HepG2 (cell line): ENCODE data around the gene TMEM183A. TPM values are rescaled to one million over a fixed set of nuclear protein-coding genes. Genes with fewer than 3 reads are reported as not detected.

Source experiments
- ATAC-seq: fragments of 200-7000 bp; cut with Tn5 transposase; 3 replicates; pipeline ENCODE4 v1.9.1; 2020; ENCODE audit warnings: mild to moderate bottlenecking, moderate library complexity
- BruUV-seq: library from RNA; stranded (reverse); fragments of 400-500 nt; replicated peaks from 2 replicates; lab custom pipeline; 2021; lab: Mats Ljungman, UMichigan
- CTCF ChIA-PET: fragments of 300-600 bp; formaldehyde crosslinking; extraction: SDS; loops from one replicate; lab custom pipeline; 2021; ENCODE audit warnings: low total read pairs, inconsistent platforms, low intra/inter-chr PET ratio; lab: Yijun Ruan, JAX
- POLR2A ChIA-PET: fragments of 350-600 bp; sonication (Branson Sonifier 250); formaldehyde crosslinking; loops from one replicate; lab custom pipeline; 2020; ENCODE audit warnings: antibody characterized with exemption, inconsistent platforms; lab: Yijun Ruan, JAX
- DNase-seq: peaks from one replicate; pipeline ENCODE4 v3.0.0-alpha.2; 2015; ENCODE audit warnings: low spot score
- FAIRE-seq: peaks from 3 replicates; lab custom pipeline; 2011; peaks lifted over from hg19 to GRCh38; lab: Jason Lieb, UNC
- H2AFZ ChIP-seq: one replicate; pipeline ENCODE4 v1.6.1; 2011; ENCODE audit warnings: low read length, inconsistent platforms
- H3K27ac ChIP-seq: fragments of 300-600 bp; 3 replicates; pipeline ENCODE4 v1.8.0; 2011; ENCODE audit warnings: mixed run types, mild to moderate bottlenecking, mixed read lengths, low read length, inconsistent platforms; ENCODE audit not compliant: insufficient read depth; ENCODE audit errors: extremely low read length
- H3K27me3 ChIP-seq, 2 experiments: fragments of 200-600 bp in 1 of 2; 2 replicates in 1 of 2; 3 replicates in 1 of 2; pipeline versions ENCODE4 v1.6.0 to v1.8.0; 2011; ENCODE audit warnings: low read length in 2 of 2, mild to moderate bottlenecking in 2 of 2, moderate library complexity in 2 of 2, inconsistent platforms in 1 of 2; ENCODE audit not compliant: insufficient read depth in 2 of 2, control insufficient read depth in 1 of 2
- H3K36me3 ChIP-seq, 2 experiments: fragments of 200-600 bp in 1 of 2; replicated peaks in 1 of 2; 2 replicates in 1 of 2; 3 replicates in 1 of 2; pipeline versions ENCODE4 v1.5.1 to v1.8.0; 2011; ENCODE audit warnings: low read length in 2 of 2, inconsistent platforms in 1 of 2; ENCODE audit not compliant: insufficient read depth in 2 of 2, control insufficient read depth in 1 of 2
- H3K4me1 ChIP-seq: 2 replicates; pipeline ENCODE4 v1.5.1; 2012; ENCODE audit warnings: low read length, inconsistent platforms; ENCODE audit not compliant: insufficient read depth
- H3K4me2 ChIP-seq: 2 replicates; pipeline ENCODE4 v1.6.0; 2011; ENCODE audit warnings: low read depth, low read length, inconsistent platforms
- H3K4me3 ChIP-seq, 3 experiments: fragments of 200-600 bp in 1 of 3; sonication (generic), shearing (Covaris generic) in 1 of 3; replicated peaks in 1 of 3; 2 replicates each; pipeline ENCODE4 v1.5.1; 2011 to 2016; ENCODE audit warnings: low read length in 3 of 3, inconsistent platforms in 2 of 3, low read depth in 2 of 3, mild to moderate bottlenecking in 2 of 3, control low read depth in 1 of 3, mixed read lengths in 1 of 3; ENCODE audit not compliant: insufficient read depth in 1 of 3
- H3K79me2 ChIP-seq: one replicate; pipeline ENCODE4 v1.6.1; 2011; ENCODE audit warnings: low read length, inconsistent platforms; ENCODE audit not compliant: insufficient read depth
- H3K9ac ChIP-seq: 2 replicates; pipeline ENCODE4 v1.6.0; 2011; ENCODE audit warnings: mild to moderate bottlenecking, low read depth, low read length, inconsistent platforms; ENCODE audit not compliant: insufficient read depth
- H3K9me3 ChIP-seq: 2 replicates; pipeline ENCODE4 v1.5.1; 2012; ENCODE audit warnings: mild to moderate bottlenecking, low read length
- H4K20me1 ChIP-seq: 2 replicates; pipeline ENCODE4 v1.6.0; 2011; ENCODE audit warnings: inconsistent platforms, mild to moderate bottlenecking, low read length, moderate library complexity; ENCODE audit not compliant: insufficient read depth
- AGO1 ChIP-seq: fragments of 200-400 bp; formaldehyde crosslinking; IDR thresholded peaks from 2 replicates; pipeline ENCODE4 v1.6.1; 2017; ENCODE audit warnings: mild to moderate bottlenecking, low read depth, low read length, moderate library complexity; ENCODE audit not compliant: poor library complexity, severe bottlenecking
- BRD4 ChIP-seq: sonication (generic); formaldehyde crosslinking; IDR thresholded peaks from 2 replicates; pipeline ENCODE4 v1.4.0; 2020; ENCODE audit warnings: missing genetic modification reagents
- GATAD1 ChIP-seq: IDR thresholded peaks from 2 replicates; pipeline ENCODE4 v1.6.1; 2016; ENCODE audit warnings: missing genetic modification reagents, missing compliant biosample characterization
- NCOR1 ChIP-seq: fragments of 200-600 bp; sonication (generic); IDR thresholded peaks from 2 replicates; pipeline ENCODE4 v1.7.0; 2017; ENCODE audit warnings: antibody characterized with exemption, low read length, borderline replicate concordance
- NONO ChIP-seq, 2 experiments: fragments of 450-650 bp in 1 of 2; sonication (generic) in 1 of 2; formaldehyde crosslinking in 1 of 2; IDR thresholded peaks in 1 of 2; conservative IDR thresholded peaks in 1 of 2; 2 replicates each; pipeline versions ENCODE4 v1.6.1 to v1.8.0; 2017 to 2022; ENCODE audit warnings: mild to moderate bottlenecking in 1 of 2, missing genetic modification reagents in 1 of 2, moderate library complexity in 1 of 2
- THAP11 ChIP-seq: IDR thresholded peaks from 2 replicates; pipeline ENCODE4 v1.6.1; 2016; ENCODE audit warnings: missing biosample characterization, missing genetic modification reagents
- ZFP36 ChIP-seq: fragments of 150-350 bp; IDR thresholded peaks from 2 replicates; pipeline ENCODE4 v1.6.1; 2018; ENCODE audit warnings: borderline replicate concordance, low read length, low read depth; ENCODE audit not compliant: partially characterized antibody
- ZNF224 ChIP-seq: sonication (generic); formaldehyde crosslinking; IDR thresholded peaks from 2 replicates; pipeline ENCODE4 v1.5.0; 2020; ENCODE audit warnings: mild to moderate bottlenecking, missing genetic modification reagents
- ZNF225 ChIP-seq: sonication (generic); formaldehyde crosslinking; IDR thresholded peaks from 2 replicates; pipeline ENCODE4 v1.4.0; 2020; ENCODE audit warnings: mild to moderate bottlenecking, missing genetic modification reagents
- ZNF354B ChIP-seq: sonication (generic); formaldehyde crosslinking; IDR thresholded peaks from 2 replicates; pipeline ENCODE4 v1.8.0; 2022; ENCODE audit warnings: mild to moderate bottlenecking, missing genetic modification reagents
- ZNF546 ChIP-seq: sonication (generic); formaldehyde crosslinking; conservative IDR thresholded peaks from 2 replicates; pipeline ENCODE4 v1.8.1; 2023; ENCODE audit warnings: mild to moderate bottlenecking, missing genetic modification reagents
- ZNF572 ChIP-seq: sonication (generic); formaldehyde crosslinking; IDR thresholded peaks from 2 replicates; pipeline ENCODE4 v1.5.1; 2020; ENCODE audit warnings: mild to moderate bottlenecking, missing genetic modification reagents
- ZNF598 ChIP-seq: sonication (generic); formaldehyde crosslinking; IDR thresholded peaks from 2 replicates; pipeline ENCODE4 v1.5.1; 2020; ENCODE audit warnings: mild to moderate bottlenecking, missing genetic modification reagents, borderline replicate concordance
- ZNF670 ChIP-seq: sonication (generic); formaldehyde crosslinking; IDR thresholded peaks from 2 replicates; pipeline ENCODE4 v1.8.0; 2022; ENCODE audit warnings: mild to moderate bottlenecking, missing genetic modification reagents, borderline replicate concordance
- ZNF713 ChIP-seq: sonication (generic); formaldehyde crosslinking; IDR thresholded peaks from 2 replicates; pipeline ENCODE4 v1.4.0; 2020; ENCODE audit warnings: mild to moderate bottlenecking, missing genetic modification reagents
- ZNF850 ChIP-seq: sonication (generic); formaldehyde crosslinking; conservative IDR thresholded peaks from 2 replicates; pipeline ENCODE4 v1.9.0; 2021; ENCODE audit warnings: mild to moderate bottlenecking, missing genetic modification reagents
- WGBS: methylation state at CpG from one replicate; pipeline ENCODE4 v1.1.6; 2017; ENCODE audit warnings: low lambda C conversion rate; 5-methylcytosine and 5-hydroxymethylcytosine counted together
- in situ Hi-C: cut with HindIII; loops from 2 replicates; pipeline ENCODE4 v1.10.0; 2017; ENCODE audit warnings: low pct_unique_long_range_greater_than_20kb; ENCODE audit not compliant: extremely low pct_ligation_motif_present
- intact Hi-C: fragments of 100-400 bp; cut with micrococcal nuclease; formaldehyde crosslinking; loops from one replicate; pipeline ENCODE4 v1.10.0; 2022; ENCODE audit not compliant: unreplicated experiment
- polyA plus RNA-seq, 8 experiments: library from polyadenylated mRNA; depleted of rRNA in 3 of 8; stranded (reverse) in 7 of 8; unstranded in 1 of 8; fragments of >200 nt; fragmentation: Illumina TruSeq in 4 of 8; extraction: Trizol in 4 of 8; gene quantifications; 2 replicates each; pipeline versions ENCODE4 v1.2.1 to v1.2.3, GENCODE V29; 2011 to 2016; ENCODE audit warnings: low read depth in 4 of 8, missing spikeins in 1 of 8, mixed read lengths in 1 of 8; ENCODE audit not compliant: insufficient read depth in 1 of 8
- total RNA-seq, 5 experiments: library from RNA; depleted of rRNA; stranded (reverse); fragments of >200 nt; fragmentation: Illumina TruSeq; extraction: Trizol; gene quantifications; 2 replicates each; pipeline ENCODE4 v1.2.3, GENCODE V29; 2016; ENCODE audit warnings: low read depth in 1 of 5
- TF ChIP-seq, protein P1 (sequence below): sonication (generic); formaldehyde crosslinking; IDR thresholded peaks from 2 replicates; pipeline ENCODE4 v1.5.1; 2020; ENCODE audit warnings: missing genetic modification reagents, mild to moderate bottlenecking, borderline replicate concordance

The TMEM183A gene
- total and polyA plus RNA-seq, 2 of the 13 experiments (the other 11 are each of a cell fraction or from before 2014, with no cell fraction given), result 59.7 to 82.0 TPM

DNA sequence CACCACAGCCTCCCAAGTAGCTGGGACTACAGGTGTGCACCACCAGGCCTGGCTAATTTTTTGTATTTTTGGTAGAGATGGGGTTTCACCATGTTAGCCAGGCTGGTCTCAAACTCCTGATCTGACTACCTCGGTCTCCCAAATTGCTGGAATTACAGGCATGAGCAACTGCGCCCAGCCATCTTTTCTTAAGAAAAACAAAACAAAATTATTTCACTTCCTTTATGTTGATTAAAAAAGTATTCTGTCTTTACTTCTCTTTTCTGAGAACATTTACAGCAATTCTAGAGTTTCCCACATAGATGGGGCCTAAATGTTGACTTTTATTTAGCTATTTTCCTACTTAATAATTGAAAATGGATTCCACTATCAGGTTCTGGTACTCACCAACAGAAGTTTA lies 17.3 kb upstream of the TMEM183A start:
- CTCF ChIA-PET, result no interaction called here
- POLR2A ChIA-PET, result no interaction called here

More for the DNA sequence above, 17.3 kb upstream of the TMEM183A start:
- Histone ChIP-seq H3K36me3 (no peaks in the 10 kb centered on the region), H3K9me3 (no peaks in the 10 kb centered on the region), H4K20me1 (no peaks in the 10 kb centered on the region), H3K79me2 (no peaks in the 10 kb centered on the region), H3K4me2 (no peak overlapping the region), H3K27me3 (peaks cover 0 to 17% of the 10 kb centered on the region in 2 experiments; a peak in 4 of 5 replicates), H3K9ac (no peak overlapping the region), H3K4me3 (no peak overlapping the region), H2AFZ (no peak overlapping the region), H3K27ac (no peak overlapping the region)
- FAIRE-seq (no peak), ATAC-seq (no peak)
- in situ Hi-C loops, result no loop called here
- WGBS, result 48% methylated on average over 2 of the region's 2 CpGs
- intact Hi-C loops, result no loop called here
- TF ChIP-seq ZFP36 (no peak), BRD4 (CRISPR knock-in tag) (no peak), ZNF546 (CRISPR knock-in tag) (no peak), NONO (IDR thresholded peaks at IDR 0.05) (no peak), NONO (CRISPR knock-in tag; conservative IDR thresholded peaks at IDR 0.05) (no peak), ZNF572 (no peak), AGO1 (no peak), ZNF850 (CRISPR knock-in tag) (no peak), ZNF225 (CRISPR knock-in tag) (no peak), GATAD1 (CRISPR knock-in tag) (no peak), NCOR1 (no peak), ZNF224 (no peak), THAP11 (CRISPR knock-in tag) (no peak), ZNF713 (CRISPR knock-in tag) (no peak), ZNF354B (no peak), ZNF598 (no peak), ZNF670 (CRISPR knock-in tag) (no peak)
- TF ChIP-seq, protein P1, sequence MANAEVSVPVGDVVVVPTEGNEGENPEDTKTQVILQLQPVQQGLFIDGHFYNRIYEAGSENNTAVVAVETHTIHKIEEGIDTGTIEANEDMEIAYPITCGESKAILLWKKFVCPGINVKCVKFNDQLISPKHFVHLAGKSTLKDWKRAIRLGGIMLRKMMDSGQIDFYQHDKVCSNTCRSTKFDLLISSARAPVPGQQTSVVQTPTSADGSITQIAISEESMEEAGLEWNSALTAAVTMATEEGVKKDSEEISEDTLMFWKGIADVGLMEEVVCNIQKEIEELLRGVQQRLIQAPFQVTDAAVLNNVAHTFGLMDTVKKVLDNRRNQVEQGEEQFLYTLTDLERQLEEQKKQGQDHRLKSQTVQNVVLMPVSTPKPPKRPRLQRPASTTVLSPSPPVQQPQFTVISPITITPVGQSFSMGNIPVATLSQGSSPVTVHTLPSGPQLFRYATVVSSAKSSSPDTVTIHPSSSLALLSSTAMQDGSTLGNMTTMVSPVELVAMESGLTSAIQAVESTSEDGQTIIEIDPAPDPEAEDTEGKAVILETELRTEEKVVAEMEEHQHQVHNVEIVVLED (CRISPR knock-in tag), result no peak
- TF ChIP-seq, all 625 proteins: peak for 0
- H3K4me1 ChIP-seq, result peaks cover 19% of the 10 kb centered on the region
- BruUV-seq, result no TSS peak
- DNase-seq, result no peak
